KOPT-K1 (cell line): Measurements from ENCODE around the gene PCNX4.
"Not testable (repeated sequence)": the region's sequence is repeated elsewhere in the genome, so short reads cannot be mapped to it uniquely, and the experiment has no call there.

Experiments used
- H3K27ac ChIP-seq: fragments of 200-600 bp; sonication (generic); 2 replicates; pipeline ENCODE4 v1.5.1; 2016; ENCODE audit warnings: antibody characterized with exemption, mild to moderate bottlenecking, low read depth, low read length; ENCODE audit not compliant: poor library complexity, severe bottlenecking
- H3K36me3 ChIP-seq: fragments of 200-600 bp; sonication (generic); 2 replicates; pipeline ENCODE4 v1.5.1; 2017; ENCODE audit warnings: antibody characterized with exemption, mild to moderate bottlenecking, low read length, moderate library complexity; ENCODE audit not compliant: insufficient read depth
- H3K9me3 ChIP-seq: fragments of 200-600 bp; sonication (generic); 2 replicates; pipeline ENCODE4 v1.5.1; 2017; ENCODE audit warnings: antibody characterized with exemption, low read length, mild to moderate bottlenecking; ENCODE audit not compliant: insufficient read depth, poor library complexity, severe bottlenecking

PCNX4 gene

GRCh38 chr14:60091550-60092525, at the start of gene PCNX4:
Gene PCNX4, plus strand, starts transcription at chr14:60091923. Its CDS starts 15,716 bp downstream, at chr14:60107639.
- peak within 1 kb of the TSS; percentile 87 for H3K27ac ChIP-seq
- H3K9me3 ChIP-seq: no peaks in the 10 kb centered on the region
- peaks cover 12% of the 10 kb centered on the region for H3K36me3 ChIP-seq

DNA sequence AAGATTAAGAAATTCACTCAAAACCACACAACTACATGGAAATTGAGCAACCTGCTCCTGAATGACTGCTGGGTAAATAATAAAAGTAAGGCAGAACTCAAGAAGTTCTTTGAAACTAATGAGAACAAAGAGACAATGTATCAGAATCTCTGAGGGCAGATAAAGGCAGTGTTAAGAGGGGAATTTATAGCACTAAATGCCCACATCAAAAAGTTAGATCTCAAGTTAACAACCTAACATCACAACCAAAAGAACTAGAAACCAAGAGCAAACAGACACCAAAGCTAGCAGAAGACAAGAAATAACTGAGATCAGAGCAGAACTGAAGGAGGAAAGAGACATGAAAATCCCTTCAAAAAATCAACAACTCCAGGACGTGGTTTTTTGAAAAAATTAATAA, 43.7 kb upstream of the PCNX4 start:
- H3K27ac ChIP-seq, H3K9me3 ChIP-seq, H3K36me3 ChIP-seq: not testable (repeated sequence)

DNA sequence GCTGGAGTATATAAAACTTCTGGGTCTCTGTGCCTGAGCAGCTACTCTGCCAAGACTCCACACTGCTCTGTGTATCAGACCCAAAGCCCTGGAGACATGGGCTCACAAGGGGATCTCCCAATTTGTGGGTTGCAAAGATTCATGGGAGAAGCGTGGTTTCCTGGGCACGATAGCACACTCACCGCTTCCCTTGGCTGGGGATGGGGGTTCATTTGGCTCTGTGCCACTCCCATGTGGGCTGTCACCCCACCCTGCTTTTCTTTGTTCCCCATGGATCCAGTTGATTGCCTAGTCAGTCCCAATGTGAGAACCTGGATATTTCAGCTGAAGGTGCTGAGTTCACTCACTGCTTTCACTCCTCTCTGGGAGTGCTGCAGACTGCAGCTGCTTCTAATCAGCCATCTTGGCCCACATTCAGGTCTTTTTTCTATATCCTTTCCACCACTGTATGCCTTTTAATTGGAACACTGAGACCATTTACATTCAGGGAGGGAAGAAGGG, 40.0 kb upstream of the PCNX4 start:
- H3K27ac ChIP-seq: no peak overlapping the region
- H3K9me3 ChIP-seq: no peaks in the 10 kb centered on the region
- H3K36me3 ChIP-seq: no peaks in the 10 kb centered on the region

DNA sequence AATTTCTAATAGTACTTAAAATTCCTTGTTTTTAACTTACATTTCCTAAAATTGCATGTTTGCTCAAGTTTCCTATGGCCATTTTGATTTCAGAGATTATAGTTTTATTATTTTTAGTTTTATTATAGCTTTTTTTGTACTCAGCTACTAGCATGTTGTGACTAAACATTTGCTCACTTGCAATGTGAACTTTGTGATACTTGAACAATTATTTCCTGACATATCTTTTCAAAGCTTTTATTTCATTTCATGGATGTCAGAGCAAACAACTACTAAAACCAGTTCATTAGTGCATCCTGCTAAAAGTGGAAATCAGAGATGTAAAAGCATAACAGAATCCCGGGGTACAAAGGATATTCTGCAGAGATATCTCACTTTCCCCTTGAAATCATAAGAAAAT, 33.6 kb upstream of the PCNX4 start:
- no peaks in the 10 kb centered on the region for H3K36me3 ChIP-seq
- no peak overlapping the region for H3K27ac ChIP-seq
- H3K9me3 ChIP-seq: no peaks in the 10 kb centered on the region

GRCh38 chr14:60061371-60061770, 30.4 kb upstream of the PCNX4 start:
- H3K27ac ChIP-seq: no peak overlapping the region
- no peaks in the 10 kb centered on the region for H3K9me3 ChIP-seq
- H3K36me3 ChIP-seq: no peaks in the 10 kb centered on the region

DNA sequence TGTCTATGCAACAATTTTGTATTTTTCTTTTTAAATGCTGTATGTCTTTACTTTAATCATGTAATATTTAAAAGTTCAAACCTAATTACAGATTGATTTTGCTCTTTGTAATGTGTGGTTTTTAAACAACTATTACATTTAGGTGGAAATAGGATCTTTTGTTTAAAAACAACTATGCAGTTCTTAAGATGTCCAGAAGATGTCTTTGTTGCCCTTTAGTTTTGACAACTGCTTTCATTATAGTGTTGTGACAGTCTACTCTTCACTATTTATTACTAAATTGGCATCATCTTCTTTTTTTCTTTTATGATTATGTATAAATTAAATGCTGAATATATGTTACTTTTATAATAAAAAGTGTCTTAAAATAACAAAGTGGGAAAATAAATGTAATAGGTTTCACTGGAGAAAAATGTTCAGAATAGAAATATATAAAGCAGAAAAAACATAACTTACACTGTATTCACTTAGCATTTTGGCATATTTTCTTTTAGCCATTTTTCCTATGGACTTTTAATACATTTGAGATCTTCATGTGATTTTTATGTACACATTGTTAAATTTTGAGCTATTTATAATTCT, 27.1 kb upstream of the PCNX4 start:
- no peak overlapping the region for H3K27ac ChIP-seq
- H3K9me3 ChIP-seq: no peaks in the 10 kb centered on the region
- no peaks in the 10 kb centered on the region for H3K36me3 ChIP-seq

- Histone ChIP-seq H3K27ac (no peak overlapping the region), H3K36me3 (no peaks in the 10 kb centered on the region), H3K9me3 (no peaks in the 10 kb centered on the region)
Measured at GRCh38 chr14:60067882-60068281, 23.8 kb upstream of the PCNX4 start.

- no peaks in the 10 kb centered on the region for H3K9me3 ChIP-seq
- no peak overlapping the region for H3K27ac ChIP-seq
- no peaks in the 10 kb centered on the region for H3K36me3 ChIP-seq
Measured at GRCh38 chr14:60079723-60080122, 12.0 kb upstream of the PCNX4 start.

GRCh38 chr14:60085085-60085484, 6.6 kb upstream of the PCNX4 start:
- H3K27ac ChIP-seq: no peak overlapping the region
- H3K36me3 ChIP-seq: no peaks in the 10 kb centered on the region
- no peaks in the 10 kb centered on the region for H3K9me3 ChIP-seq

GRCh38 chr14:60085693-60086092, 6.0 kb upstream of the PCNX4 start:
- Histone ChIP-seq H3K27ac (no peak overlapping the region), H3K9me3 (no peaks in the 10 kb centered on the region), H3K36me3 (no peaks in the 10 kb centered on the region)

DNA sequence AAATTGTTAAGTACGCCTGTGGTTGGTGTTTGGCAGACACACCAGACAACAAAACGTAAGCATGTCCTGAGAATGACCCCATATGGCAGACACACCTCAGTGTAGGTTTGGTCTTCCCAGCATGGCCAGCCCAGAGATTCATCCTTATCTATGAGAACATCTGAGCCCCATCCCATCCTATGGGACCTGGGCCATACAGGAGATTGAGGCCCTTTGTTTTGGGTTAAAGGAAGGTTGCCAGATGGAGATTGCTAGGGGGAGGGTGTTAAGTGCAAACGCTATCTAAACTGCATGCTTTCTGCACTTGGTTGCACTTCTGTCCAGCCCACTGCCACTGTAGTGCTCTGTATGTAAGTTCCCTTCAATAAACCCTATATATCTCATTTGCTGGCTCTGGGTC, 4.1 kb upstream of the PCNX4 start:
- Histone ChIP-seq H3K27ac (no peak overlapping the region), H3K36me3 (no peaks in the 10 kb centered on the region), H3K9me3 (no peaks in the 10 kb centered on the region)

- Histone ChIP-seq H3K9me3 (no peaks in the 10 kb centered on the region), H3K27ac (no peak overlapping the region), H3K36me3 (no peaks in the 10 kb centered on the region)
Measured at GRCh38 chr14:60089221-60089620, 2.5 kb upstream of the PCNX4 start.

DNA sequence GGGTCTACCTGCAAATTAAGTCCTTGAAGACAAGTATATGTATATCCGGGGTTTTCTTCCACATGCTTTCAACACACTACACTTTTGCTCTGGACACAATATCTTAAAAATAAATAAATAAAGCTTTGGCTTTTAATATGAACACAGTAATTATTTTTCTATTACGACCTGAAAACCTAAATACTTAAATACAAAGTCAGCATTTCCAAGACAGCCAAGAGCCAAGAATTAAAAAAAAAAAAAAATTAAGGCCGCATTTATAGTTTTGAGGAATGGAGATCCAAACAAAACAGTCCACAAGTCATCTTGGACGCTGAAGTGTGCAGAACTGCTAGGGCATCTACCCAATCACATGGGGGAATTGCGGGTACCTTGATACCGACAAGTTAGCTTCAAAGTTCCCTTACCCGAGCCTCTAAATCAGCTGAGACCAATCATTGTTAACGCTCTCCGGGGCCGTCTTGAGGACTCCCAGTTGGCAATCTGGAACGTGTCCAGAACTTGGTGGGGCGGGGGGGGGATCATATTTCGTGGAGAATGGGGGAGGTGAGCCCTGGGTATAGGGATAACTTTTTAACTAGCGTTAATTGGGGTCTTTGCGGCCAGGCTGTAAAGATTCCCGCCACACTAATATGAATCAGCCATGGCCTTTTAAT, 731 bp upstream of the PCNX4 start:
- Histone ChIP-seq H3K9me3 (no peaks in the 10 kb centered on the region), H3K36me3 (peaks cover 3% of the 10 kb centered on the region), H3K27ac (peak overlapping the region; percentile 87)

GRCh38 chr14:60092526-60092920, 800 bp downstream of the PCNX4 start:
- Histone ChIP-seq H3K9me3 (no peaks in the 10 kb centered on the region), H3K27ac (peak overlapping the region; percentile 87), H3K36me3 (peaks cover 19% of the 10 kb centered on the region)

DNA sequence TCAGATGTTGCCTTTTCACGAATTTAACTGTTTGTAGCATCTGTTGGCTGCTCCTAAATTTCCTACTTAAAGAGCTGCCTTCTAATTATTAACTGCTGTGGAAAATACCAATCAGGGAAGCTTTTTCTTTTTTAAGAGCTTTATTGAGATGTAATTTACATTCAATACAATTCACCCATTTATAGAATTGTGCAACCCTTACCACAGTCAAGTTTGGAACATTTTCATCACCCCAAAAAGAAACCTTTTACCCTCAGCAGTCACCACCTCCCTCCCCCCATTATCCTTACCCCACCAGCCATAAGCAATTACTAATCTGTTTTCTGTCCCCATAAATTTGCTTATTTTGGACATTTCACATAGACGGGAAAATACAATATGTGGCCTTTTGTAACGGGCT, 1.4 kb downstream of the PCNX4 start:
- peak overlapping the region; percentile 87 for H3K27ac ChIP-seq
- peaks cover 24% of the 10 kb centered on the region for H3K36me3 ChIP-seq
- H3K9me3 ChIP-seq: no peaks in the 10 kb centered on the region
